ENCODE data around the gene PCBD1.
A peak's percentile ranks its signal among the peaks of the same experiment; 100 is the strongest.

The PCBD1 gene

DNA sequence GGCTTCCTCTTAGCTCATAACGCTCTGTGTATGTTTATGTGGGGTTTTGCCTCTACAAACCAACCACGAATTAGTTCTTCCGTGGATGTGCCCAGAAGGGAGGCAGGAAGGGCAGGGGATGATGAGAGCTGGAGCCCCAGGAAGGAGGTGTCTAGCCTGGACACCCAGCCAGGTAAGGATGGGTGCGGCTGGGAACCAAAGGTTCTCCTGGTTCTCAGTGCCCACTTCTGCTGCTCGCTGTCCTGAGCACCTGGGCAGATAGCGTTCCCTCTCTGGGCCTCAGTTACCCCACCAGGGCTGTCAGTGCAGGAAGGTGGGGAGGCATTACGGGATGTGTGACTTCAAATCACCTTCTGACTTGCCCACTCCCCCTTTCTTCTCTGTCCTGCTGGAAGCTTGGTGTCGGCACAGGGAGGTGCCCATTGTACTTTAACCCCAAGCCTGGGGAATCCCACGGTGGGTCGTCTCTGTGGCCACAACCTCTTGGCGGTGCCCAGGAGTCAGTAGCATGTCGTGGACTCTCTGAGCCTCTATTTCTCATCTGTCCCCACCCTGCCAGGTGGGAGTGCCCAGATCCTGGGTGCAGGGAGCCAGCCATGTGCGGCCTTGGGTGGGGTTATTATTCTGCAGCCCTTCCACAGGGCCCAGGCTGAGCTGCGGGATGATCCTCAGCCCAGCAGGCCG lies 18.7 kb upstream of the PCBD1 start:
- no peak for FAIRE-seq
- TF ChIP-seq, protein P1, sequence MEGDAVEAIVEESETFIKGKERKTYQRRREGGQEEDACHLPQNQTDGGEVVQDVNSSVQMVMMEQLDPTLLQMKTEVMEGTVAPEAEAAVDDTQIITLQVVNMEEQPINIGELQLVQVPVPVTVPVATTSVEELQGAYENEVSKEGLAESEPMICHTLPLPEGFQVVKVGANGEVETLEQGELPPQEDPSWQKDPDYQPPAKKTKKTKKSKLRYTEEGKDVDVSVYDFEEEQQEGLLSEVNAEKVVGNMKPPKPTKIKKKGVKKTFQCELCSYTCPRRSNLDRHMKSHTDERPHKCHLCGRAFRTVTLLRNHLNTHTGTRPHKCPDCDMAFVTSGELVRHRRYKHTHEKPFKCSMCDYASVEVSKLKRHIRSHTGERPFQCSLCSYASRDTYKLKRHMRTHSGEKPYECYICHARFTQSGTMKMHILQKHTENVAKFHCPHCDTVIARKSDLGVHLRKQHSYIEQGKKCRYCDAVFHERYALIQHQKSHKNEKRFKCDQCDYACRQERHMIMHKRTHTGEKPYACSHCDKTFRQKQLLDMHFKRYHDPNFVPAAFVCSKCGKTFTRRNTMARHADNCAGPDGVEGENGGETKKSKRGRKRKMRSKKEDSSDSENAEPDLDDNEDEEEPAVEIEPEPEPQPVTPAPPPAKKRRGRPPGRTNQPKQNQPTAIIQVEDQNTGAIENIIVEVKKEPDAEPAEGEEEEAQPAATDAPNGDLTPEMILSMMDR (IDR thresholded peaks at IDR 0.05; ENCODE audit: insufficient read depth, missing control alignments): no peak
- DNase-seq (ENCODE audit: insufficient read length, low spot score): no peak

DNA sequence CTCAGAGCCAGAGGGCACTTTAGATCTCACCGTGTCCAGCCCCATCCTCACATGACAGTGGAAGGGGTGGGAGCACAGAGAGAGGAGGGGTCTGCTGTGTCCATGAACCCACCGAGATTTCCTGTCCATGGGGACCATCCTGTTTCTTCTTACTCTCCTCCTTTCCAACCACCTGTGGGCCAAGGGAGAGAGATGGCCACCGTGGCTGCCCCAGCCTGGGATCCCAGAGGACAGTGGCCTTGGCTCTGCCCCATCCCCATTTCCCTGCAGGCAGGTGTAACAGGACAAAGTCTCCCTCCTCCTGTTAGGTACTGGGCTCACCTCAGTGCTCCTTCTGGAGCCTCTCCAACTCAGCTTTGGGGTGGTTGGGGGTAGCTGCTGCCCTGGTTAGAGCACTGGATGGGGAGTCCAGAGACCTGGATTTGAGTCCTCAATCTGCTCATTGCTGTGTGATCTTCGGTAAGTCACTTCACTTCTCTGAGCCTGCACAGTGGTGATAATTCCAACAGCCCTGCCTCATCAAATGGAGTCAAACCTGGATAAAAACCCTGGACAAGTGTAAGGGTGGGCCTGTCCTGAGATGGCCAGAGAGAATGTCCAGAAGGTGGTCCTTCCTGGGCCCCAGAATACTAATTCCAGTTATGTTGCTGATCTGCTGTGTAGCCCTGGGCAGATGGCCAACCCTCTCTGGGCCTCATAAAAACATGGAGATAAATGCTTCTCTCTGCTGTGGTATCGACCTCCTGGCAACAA lies 17.8 kb upstream of the PCBD1 start:
- no peak for FAIRE-seq
- no peak for DNase-seq (ENCODE audit: insufficient read length, low spot score)
- TF ChIP-seq, protein P1 (IDR thresholded peaks at IDR 0.05; ENCODE audit: insufficient read depth, missing control alignments): no peak

DNA sequence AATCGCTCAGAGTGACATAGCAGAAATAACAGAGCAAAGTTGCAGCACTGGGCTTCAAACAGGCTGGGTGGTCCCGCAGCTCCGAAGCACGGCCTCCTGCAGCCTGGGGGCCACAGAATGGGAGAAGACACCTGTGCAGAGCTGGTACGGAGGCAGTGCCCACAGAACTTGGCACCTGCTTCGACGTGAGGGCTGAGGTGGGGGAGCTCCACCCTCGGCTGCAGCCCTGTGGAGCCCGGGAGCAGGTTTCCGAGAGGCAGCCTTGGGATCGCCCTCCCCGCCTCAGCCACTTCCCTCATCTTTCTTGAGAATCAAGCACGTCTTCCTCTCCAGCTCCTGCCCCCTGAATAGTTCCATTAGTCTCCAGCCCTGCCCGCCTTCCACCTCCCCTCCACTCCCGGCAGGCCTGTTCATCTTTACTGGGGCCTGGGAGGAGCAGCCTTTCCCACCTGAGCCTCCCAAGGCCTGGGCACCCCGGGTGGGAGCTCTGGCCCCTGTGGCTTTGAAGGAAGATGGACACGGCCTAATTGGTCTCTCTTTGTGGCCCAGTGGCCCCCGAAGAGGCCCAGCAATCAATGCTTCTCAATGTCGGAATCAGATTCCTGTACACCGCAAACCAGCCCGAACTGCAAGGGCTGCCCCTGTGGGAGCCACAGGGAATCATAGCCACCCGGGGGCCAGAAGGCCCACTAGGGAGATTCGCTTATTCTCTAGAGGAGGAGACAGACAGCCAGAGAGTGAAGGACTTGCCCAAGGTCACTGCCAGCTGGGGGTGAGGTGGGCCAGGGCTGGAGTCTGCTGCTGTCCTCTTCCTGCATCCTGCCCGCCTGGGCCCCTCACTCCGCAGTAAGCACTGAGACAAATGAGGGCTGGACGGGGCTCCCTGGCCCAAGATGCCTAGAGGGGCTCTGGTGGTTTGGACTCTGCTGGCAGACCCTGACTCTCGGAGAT lies 17.0 kb upstream of the PCBD1 start:
- FAIRE-seq (no peak), DNase-seq (ENCODE audit: insufficient read length, low spot score) (no peak)
- TF ChIP-seq, protein P1 (IDR thresholded peaks at IDR 0.05; ENCODE audit: insufficient read depth, missing control alignments): no peak

DNA sequence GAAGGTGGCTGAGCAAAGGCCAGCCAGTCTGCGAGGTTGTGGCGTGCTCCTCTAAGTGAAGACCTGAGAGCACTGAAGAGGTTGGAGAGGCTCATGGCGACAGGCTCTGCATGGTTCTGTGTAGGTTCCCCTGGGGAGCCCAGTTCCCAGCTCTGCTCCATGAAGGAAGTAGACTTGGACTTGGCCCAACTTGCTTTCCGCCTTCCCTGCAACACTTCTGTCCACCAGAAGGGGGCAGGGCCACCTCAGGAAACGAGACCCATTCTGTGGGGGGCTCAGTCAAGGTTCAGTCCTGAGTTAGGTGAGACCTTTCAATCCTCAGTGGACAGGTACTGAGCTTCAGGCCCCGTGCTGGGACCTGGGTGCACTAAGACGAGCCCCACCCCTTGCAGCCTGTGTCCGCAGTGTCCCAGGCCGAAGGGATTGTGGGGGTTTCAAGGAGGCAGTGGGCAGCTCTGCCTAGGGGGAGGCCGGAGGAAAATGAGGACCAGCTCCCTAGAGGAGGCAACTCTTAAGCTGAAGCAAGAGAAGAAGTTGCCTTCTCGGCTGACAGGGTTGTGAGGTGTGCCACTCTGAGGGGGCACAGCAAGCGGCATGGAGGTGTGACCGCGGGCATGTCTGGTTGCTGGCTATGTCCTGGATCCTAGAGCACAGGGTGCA lies 15.0 kb upstream of the PCBD1 start:
- TF ChIP-seq, protein P1 (IDR thresholded peaks at IDR 0.05; ENCODE audit: insufficient read depth, missing control alignments): peak; percentile 96
- DNase-seq (ENCODE audit: insufficient read length, low spot score) (peak; percentile 56), FAIRE-seq (no peak)

DNA sequence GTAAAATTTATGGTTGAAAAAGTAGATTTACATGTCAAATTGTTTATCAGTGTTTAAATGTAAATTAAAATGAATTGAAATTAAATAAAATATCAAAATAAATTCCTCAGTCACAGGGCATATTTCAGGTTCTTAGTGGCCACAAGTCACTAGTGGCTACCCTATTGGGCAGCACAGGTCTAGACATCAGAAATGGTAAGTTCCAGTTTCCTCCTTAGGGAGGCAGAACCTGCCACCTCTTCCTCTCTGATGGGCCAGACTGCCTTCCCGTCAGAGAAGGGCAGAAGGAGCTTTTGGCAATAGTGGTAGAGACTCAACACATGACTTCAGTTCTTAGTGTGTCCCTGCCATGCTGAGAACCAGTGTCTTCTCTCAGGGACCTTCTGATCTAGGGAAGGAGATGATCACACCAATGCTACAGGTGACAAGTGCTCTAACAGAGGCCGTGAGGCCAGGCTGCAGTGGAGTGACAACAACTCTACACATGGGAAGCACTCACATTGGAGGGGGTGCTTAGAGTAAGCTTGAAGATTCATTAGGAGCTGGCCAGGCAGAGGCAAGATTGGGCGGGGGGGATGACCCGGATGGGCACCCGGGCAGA lies 14.4 kb upstream of the PCBD1 start:
- FAIRE-seq (no peak), DNase-seq (ENCODE audit: insufficient read length, low spot score) (no peak)
- TF ChIP-seq, protein P1 (IDR thresholded peaks at IDR 0.05; ENCODE audit: insufficient read depth, missing control alignments): no peak

DNA sequence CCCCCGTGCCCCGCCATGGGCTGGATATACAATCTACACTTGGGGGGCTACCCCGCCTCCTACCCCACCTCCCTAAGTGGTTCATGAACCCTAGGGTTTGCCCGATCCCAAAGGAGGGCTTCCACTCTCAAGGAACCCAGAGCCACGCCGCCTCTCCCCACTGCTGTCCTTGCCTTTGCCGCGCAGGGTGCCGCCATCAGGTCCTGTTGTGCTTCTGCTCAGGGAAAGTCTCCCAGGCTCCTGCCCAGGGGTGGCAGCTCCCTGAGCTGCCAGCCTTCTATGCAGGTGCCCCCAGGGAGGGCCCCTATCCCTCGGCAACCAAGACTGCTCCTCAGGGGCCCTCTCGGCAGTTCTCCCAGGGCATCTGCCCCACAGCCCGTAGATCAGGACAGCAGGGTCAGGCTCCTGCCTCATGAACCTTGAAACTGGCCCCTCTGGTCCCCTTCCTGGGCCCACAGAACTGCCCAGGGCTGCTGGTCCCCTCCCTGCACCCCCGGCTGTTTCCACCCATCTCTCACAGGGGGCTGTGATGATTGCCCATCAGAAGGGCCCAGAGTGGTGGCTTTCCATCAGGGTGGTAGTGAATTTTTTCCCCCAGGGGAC lies 13.0 kb upstream of the PCBD1 start:
- FAIRE-seq: no peak
- DNase-seq (ENCODE audit: insufficient read length, low spot score): no peak
- TF ChIP-seq, protein P1 (IDR thresholded peaks at IDR 0.05; ENCODE audit: insufficient read depth, missing control alignments): no peak

All from D721Med (cell line).